WTC11 (cell line): ENCODE measurements around the gene GUCY2C. TPM values are rescaled to one million over a fixed set of nuclear protein-coding genes. Genes with fewer than 3 reads are reported as not detected.

Experiments
- ATAC-seq: fragments of 200-7000 bp; cut with Tn5 transposase; 2 replicates; pipeline ENCODE4 v1.10.0; 2021; ENCODE audit warnings: mild to moderate bottlenecking, moderate library complexity
- CTCF ChIA-PET: fragments of 300-600 bp; sonication (Branson Sonifier 250); formaldehyde crosslinking; loops from one replicate; lab custom pipeline; 2021; ENCODE audit warnings: antibody characterized with exemption; lab: Charles Lee
- POLR2A ChIA-PET: fragments of 350-600 bp; sonication (Branson Sonifier 250); formaldehyde crosslinking; loops from one replicate; lab custom pipeline; 2021; ENCODE audit warnings: antibody characterized with exemption; lab: Charles Lee
- DNase-seq: peaks from one replicate; pipeline ENCODE4 v3.0.0; 2021; ENCODE audit warnings: low spot score
- H3K27ac Mint-ChIP-seq: 2 replicates; pipeline ENCODE4 v1.8.0; 2021; ENCODE audit warnings: mixed read lengths
- H3K27me3 Mint-ChIP-seq: 2 replicates; pipeline ENCODE4 v1.8.0; 2021; ENCODE audit warnings: low read depth, mild to moderate bottlenecking, moderate library complexity, mixed read lengths
- H3K36me3 Mint-ChIP-seq: 2 replicates; pipeline ENCODE4 v1.8.0; 2021; ENCODE audit warnings: mixed read lengths
- H3K4me1 Mint-ChIP-seq: 2 replicates; pipeline ENCODE4 v1.8.0; 2022; ENCODE audit warnings: mixed read lengths
- H3K4me3 Mint-ChIP-seq: 2 replicates; pipeline ENCODE4 v1.8.0; 2021; ENCODE audit warnings: mild to moderate bottlenecking, moderate library complexity, mixed read lengths
- H3K9me3 Mint-ChIP-seq: 2 replicates; pipeline ENCODE4 v1.8.0; 2021; ENCODE audit warnings: mixed read lengths
- ELF4 ChIP-seq: sonication (generic); formaldehyde crosslinking; IDR thresholded peaks from 2 replicates; pipeline ENCODE4 v1.8.1; 2022; ENCODE audit warnings: low read depth, mild to moderate bottlenecking, moderate library complexity, missing genetic modification reagents
- FOXK1 ChIP-seq: sonication (generic); formaldehyde crosslinking; IDR thresholded peaks from 2 replicates; pipeline ENCODE4 v1.8.0; 2022; ENCODE audit warnings: mild to moderate bottlenecking, moderate library complexity, missing genetic modification reagents
- GTF2I ChIP-seq: fragments of 250-450 bp; sonication (Bioruptor Pico); conservative IDR thresholded peaks from 2 replicates; pipeline ENCODE4 v1.4.0; 2021; ENCODE audit warnings: mild to moderate bottlenecking
- NFE2L1 ChIP-seq: sonication (generic); formaldehyde crosslinking; IDR thresholded peaks from 2 replicates; pipeline ENCODE4 v1.8.1; 2023; ENCODE audit warnings: missing genetic modification reagents
- NR1H2 ChIP-seq: sonication (generic); formaldehyde crosslinking; IDR thresholded peaks from 2 replicates; pipeline ENCODE4 v1.9.0; 2021; ENCODE audit warnings: mild to moderate bottlenecking, moderate library complexity, missing genetic modification reagents
- RORB ChIP-seq: fragments of 250-450 bp; sonication (Bioruptor Pico); IDR thresholded peaks from 2 replicates; pipeline ENCODE4 v1.9.0; 2021; ENCODE audit warnings: mild to moderate bottlenecking
- SOX15 ChIP-seq: fragments of 250-450 bp; sonication (Bioruptor Pico); IDR thresholded peaks from 2 replicates; pipeline ENCODE4 v1.9.0; 2021; ENCODE audit warnings: mild to moderate bottlenecking
- TCF7 ChIP-seq: sonication (generic); formaldehyde crosslinking; IDR thresholded peaks from 2 replicates; pipeline ENCODE4 v1.8.0; 2022; ENCODE audit warnings: mild to moderate bottlenecking, low read depth, missing genetic modification reagents, moderate library complexity
- ZNF232 ChIP-seq: sonication (generic); formaldehyde crosslinking; IDR thresholded peaks from 2 replicates; pipeline ENCODE4 v1.8.0; 2022; ENCODE audit warnings: mild to moderate bottlenecking, missing genetic modification reagents
- total RNA-seq: library from RNA; stranded (reverse); gene quantifications from 3 replicates; pipeline ENCODE4 v1.2.3, GENCODE V29; 2021
- TF ChIP-seq, protein P1 (sequence below): fragments of 200-600 bp; IDR thresholded peaks from 2 replicates; pipeline ENCODE4 v1.8.0; 2022; ENCODE audit warnings: antibody characterized with exemption
- TF ChIP-seq, protein P2 (sequence below): sonication (generic); formaldehyde crosslinking; IDR thresholded peaks from 2 replicates; pipeline ENCODE4 v1.8.0; 2023; ENCODE audit warnings: mild to moderate bottlenecking, missing genetic modification reagents
- TF ChIP-seq, protein P3 (sequence below): sonication (generic); formaldehyde crosslinking; conservative IDR thresholded peaks from 2 replicates; pipeline ENCODE4 v1.8.1; 2023; ENCODE audit warnings: mild to moderate bottlenecking, low read depth, missing genetic modification reagents, moderate library complexity
- TF ChIP-seq, protein P4 (sequence below): sonication (generic); formaldehyde crosslinking; IDR thresholded peaks from 2 replicates; pipeline ENCODE4 v1.8.0; 2022; ENCODE audit warnings: mild to moderate bottlenecking, missing genetic modification reagents
- TF ChIP-seq, protein P5 (sequence below): sonication (generic); formaldehyde crosslinking; IDR thresholded peaks from 2 replicates; pipeline ENCODE4 v1.8.1; 2023; ENCODE audit warnings: mild to moderate bottlenecking, moderate library complexity, missing genetic modification reagents

GUCY2C gene
- total RNA-seq, 1 experiment from 2014 or later: 3.9 TPM

DNA sequence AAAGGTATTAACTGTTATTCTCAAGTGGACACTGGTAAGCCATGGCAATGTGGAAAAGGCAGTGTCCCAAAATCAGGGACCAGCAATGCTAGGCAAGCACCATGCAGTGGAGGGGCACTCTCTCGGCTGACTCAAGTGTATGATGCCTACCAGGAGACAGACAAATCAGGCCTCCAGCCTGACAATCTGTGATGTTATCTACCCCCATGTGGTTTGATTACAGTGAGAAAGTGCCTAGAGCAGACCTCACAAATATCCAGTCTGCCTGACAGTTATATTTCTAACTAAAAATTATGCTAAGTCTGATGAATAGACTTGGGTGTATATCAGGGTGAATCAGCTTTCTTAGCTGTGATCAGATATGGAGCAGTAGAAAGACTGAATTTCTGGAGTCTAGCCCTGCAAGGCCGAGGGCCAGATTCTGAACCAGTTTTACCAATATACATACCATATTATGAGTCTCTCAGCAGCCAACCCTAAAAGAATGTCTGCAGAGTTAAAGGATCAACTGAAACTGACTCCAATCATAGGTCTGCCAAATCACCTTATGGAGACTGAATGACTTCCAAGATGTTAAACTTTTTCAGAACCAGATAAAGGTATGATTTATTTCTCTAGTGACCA is 132.0 kb downstream of the GUCY2C start:
- Mint-ChIP-seq H3K36me3 (no peaks in the 10 kb centered on the region), H3K4me3 (no peak overlapping the region), H3K27me3 (peaks cover 11% of the 10 kb centered on the region), H3K9me3 (no peaks in the 10 kb centered on the region), H3K27ac (no peak overlapping the region), H3K4me1 (peaks cover 31% of the 10 kb centered on the region)
- no peak for DNase-seq
- ChIA-PET CTCF (no interaction called here), POLR2A (no interaction called here)
- TF ChIP-seq, protein P1, sequence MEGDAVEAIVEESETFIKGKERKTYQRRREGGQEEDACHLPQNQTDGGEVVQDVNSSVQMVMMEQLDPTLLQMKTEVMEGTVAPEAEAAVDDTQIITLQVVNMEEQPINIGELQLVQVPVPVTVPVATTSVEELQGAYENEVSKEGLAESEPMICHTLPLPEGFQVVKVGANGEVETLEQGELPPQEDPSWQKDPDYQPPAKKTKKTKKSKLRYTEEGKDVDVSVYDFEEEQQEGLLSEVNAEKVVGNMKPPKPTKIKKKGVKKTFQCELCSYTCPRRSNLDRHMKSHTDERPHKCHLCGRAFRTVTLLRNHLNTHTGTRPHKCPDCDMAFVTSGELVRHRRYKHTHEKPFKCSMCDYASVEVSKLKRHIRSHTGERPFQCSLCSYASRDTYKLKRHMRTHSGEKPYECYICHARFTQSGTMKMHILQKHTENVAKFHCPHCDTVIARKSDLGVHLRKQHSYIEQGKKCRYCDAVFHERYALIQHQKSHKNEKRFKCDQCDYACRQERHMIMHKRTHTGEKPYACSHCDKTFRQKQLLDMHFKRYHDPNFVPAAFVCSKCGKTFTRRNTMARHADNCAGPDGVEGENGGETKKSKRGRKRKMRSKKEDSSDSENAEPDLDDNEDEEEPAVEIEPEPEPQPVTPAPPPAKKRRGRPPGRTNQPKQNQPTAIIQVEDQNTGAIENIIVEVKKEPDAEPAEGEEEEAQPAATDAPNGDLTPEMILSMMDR: no peak
- TF ChIP-seq NR1H2 (CRISPR knock-in tag) (no peak), RORB (CRISPR knock-in tag) (no peak), SOX15 (CRISPR knock-in tag) (no peak), TCF7 (CRISPR knock-in tag) (no peak), FOXK1 (CRISPR knock-in tag) (no peak), NFE2L1 (no peak), ELF4 (no peak), ZNF232 (CRISPR knock-in tag) (no peak)
- TF ChIP-seq, protein P2, sequence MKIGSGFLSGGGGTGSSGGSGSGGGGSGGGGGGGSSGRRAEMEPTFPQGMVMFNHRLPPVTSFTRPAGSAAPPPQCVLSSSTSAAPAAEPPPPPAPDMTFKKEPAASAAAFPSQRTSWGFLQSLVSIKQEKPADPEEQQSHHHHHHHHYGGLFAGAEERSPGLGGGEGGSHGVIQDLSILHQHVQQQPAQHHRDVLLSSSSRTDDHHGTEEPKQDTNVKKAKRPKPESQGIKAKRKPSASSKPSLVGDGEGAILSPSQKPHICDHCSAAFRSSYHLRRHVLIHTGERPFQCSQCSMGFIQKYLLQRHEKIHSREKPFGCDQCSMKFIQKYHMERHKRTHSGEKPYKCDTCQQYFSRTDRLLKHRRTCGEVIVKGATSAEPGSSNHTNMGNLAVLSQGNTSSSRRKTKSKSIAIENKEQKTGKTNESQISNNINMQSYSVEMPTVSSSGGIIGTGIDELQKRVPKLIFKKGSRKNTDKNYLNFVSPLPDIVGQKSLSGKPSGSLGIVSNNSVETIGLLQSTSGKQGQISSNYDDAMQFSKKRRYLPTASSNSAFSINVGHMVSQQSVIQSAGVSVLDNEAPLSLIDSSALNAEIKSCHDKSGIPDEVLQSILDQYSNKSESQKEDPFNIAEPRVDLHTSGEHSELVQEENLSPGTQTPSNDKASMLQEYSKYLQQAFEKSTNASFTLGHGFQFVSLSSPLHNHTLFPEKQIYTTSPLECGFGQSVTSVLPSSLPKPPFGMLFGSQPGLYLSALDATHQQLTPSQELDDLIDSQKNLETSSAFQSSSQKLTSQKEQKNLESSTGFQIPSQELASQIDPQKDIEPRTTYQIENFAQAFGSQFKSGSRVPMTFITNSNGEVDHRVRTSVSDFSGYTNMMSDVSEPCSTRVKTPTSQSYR (CRISPR knock-in tag): no peak
- TF ChIP-seq, protein P3, sequence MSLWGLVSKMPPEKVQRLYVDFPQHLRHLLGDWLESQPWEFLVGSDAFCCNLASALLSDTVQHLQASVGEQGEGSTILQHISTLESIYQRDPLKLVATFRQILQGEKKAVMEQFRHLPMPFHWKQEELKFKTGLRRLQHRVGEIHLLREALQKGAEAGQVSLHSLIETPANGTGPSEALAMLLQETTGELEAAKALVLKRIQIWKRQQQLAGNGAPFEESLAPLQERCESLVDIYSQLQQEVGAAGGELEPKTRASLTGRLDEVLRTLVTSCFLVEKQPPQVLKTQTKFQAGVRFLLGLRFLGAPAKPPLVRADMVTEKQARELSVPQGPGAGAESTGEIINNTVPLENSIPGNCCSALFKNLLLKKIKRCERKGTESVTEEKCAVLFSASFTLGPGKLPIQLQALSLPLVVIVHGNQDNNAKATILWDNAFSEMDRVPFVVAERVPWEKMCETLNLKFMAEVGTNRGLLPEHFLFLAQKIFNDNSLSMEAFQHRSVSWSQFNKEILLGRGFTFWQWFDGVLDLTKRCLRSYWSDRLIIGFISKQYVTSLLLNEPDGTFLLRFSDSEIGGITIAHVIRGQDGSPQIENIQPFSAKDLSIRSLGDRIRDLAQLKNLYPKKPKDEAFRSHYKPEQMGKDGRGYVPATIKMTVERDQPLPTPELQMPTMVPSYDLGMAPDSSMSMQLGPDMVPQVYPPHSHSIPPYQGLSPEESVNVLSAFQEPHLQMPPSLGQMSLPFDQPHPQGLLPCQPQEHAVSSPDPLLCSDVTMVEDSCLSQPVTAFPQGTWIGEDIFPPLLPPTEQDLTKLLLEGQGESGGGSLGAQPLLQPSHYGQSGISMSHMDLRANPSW (CRISPR knock-in tag): no peak
- TF ChIP-seq, protein P4, sequence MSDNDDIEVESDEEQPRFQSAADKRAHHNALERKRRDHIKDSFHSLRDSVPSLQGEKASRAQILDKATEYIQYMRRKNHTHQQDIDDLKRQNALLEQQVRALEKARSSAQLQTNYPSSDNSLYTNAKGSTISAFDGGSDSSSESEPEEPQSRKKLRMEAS (CRISPR knock-in tag): no peak
- TF ChIP-seq, protein P5, sequence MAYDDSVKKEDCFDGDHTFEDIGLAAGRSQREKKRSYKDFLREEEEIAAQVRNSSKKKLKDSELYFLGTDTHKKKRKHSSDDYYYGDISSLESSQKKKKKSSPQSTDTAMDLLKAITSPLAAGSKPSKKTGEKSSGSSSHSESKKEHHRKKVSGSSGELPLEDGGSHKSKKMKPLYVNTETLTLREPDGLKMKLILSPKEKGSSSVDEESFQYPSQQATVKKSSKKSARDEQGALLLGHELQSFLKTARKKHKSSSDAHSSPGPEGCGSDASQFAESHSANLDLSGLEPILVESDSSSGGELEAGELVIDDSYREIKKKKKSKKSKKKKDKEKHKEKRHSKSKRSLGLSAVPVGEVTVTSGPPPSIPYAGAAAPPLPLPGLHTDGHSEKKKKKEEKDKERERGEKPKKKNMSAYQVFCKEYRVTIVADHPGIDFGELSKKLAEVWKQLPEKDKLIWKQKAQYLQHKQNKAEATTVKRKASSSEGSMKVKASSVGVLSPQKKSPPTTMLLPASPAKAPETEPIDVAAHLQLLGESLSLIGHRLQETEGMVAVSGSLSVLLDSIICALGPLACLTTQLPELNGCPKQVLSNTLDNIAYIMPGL (CRISPR knock-in tag): no peak
- no peak for ATAC-seq

DNA sequence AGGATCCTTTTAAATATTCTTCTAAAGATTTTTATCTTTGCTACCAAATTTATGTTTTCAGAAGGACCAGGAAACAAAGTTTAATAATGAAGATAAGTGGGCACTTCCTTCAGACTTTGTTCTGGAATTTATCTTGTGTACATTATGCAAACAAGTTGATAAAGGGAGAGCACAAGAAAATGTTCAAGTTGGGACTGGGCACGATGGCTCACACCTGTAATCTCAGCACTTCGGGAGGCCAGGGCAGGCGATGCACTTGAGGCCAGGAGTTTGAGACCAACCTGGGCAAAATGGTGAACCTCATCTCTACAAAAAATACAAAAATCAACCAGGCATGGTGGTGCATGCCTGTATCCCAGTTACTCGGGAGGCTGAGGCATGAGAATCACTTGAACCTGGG is 133.4 kb downstream of the GUCY2C start:
- Mint-ChIP-seq H3K9me3 (no peaks in the 10 kb centered on the region), H3K36me3 (no peaks in the 10 kb centered on the region), H3K4me3 (no peak overlapping the region), H3K4me1 (peaks cover 22% of the 10 kb centered on the region), H3K27me3 (peaks cover 5% of the 10 kb centered on the region), H3K27ac (no peak overlapping the region)
- no peak for TF ChIP-seq GTF2I (CRISPR knock-in tag)
- CTCF ChIA-PET: interaction anchor here (0.7 kb wide), 1 partner anchor 9 kb away, joined by 4 read pairs; no protein-coding TSS in a partner anchor
- POLR2A ChIA-PET: no interaction called here
- ATAC-seq (no peak), DNase-seq (no peak)

Other genes with a start within 250 kb of the GUCY2C start
- 31.8 to 49.6 TPM (median 32.1 TPM) in 3 replicates for gene PLBD1, start 128.7 kb downstream of the GUCY2C start, total RNA-seq
- gene WBP11, start 106.9 kb upstream of the GUCY2C start, total RNA-seq: 98.4 to 111 TPM (median 102 TPM) in 3 replicates
- gene C12orf60, start 107.1 kb upstream of the GUCY2C start, total RNA-seq: 1.3 to 2.0 TPM (median 1.8 TPM) in 3 replicates
- gene SMCO3, start 117.6 kb upstream of the GUCY2C start, total RNA-seq: not detected in 3 replicates
- gene ART4, start 146.9 kb upstream of the GUCY2C start, total RNA-seq: not detected in 3 replicates
- gene MGP, start 189.3 kb upstream of the GUCY2C start, total RNA-seq: 0.32 to 0.96 TPM (median 0.66 TPM) in 3 replicates
- gene ERP27, start 241.9 kb upstream of the GUCY2C start, total RNA-seq: 0.09 to 0.14 TPM in 2 of 3 replicates, not detected in the other